ENCODE data around the gene APBB2.

APBB2 gene

DNA sequence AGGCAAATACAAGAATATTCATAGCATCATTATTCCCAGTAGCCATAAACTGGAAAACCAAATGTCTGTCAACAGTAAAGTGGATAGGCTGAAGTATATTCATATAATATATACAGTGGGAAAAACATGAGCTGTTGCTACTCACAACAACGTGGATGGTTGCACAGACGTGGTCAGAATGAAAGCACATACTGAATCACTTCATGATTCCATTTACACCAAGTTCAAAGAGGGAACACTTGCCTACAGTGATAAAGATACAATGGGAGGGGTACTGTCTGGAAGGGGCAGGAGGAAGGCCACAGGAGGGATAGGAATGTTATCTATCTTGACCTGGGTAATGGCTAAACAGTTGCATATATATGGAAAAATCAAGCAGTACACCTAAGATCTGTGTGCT lies 25.3 kb downstream of the APBB2 start:
- DNase-seq (ENCODE audit: low read depth): no peak

DNA sequence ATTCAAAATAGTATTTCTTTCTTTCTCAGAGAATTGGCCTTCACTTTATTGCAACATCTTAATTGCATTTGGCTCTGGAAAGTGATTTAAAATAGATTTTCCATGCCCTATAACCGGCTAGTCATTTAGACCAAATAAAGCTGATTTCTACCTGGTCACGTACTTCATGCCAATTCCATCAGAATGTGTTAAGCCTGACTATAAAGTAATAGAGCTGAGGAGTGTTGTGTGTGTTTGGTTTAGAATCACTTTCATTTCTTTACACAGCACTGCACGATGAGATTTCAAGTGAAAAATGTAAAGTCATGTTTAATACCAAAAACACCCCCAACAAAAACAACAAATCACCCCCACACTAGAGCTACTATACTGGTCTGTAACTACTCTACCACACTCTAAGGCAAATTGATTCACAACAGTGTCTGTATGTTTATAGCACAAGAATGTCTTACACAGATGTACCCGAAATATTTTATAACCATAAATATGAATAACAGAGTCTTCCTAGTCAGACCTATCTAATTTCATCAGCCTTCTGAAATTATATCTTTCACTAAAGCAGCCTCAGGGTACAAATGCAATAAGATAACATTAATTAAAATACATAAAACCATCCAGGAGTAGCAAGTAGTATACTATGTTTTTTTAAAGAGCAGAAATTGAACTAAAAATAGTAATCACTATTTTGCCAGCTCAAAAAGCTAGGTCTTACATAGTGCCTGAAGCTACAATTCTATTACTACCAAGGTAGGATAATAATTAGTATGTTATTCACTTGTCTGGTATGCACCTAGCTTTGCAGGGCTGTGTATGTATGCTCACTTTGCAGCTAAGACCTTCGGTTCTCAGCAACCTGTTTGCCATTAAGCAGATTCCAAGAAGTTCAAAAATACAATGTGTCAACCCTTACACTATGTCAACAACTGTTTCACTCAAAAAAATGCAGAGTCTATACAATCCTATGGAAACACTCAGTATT lies 28.4 kb downstream of the APBB2 start:
- DNase-seq (ENCODE audit: low read depth): no peak

DNA sequence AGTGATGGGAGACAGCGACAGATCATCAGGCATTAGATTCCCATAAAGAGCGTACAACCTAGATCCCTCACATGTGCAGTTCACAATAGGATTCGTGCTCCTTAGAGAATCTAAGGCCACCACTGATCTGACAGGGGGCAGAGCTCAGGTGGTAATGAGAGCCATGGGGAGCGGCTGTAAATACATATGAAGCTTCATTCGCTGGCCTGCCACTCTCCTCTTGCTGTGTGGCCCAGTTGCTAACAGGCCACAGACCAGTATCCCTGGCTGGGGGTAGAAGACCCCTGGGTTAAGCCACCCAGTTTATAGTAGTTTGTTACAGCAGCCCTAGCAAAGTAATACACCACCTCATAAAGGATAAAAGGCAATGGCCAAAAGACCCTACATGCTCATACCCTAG lies 30.3 kb downstream of the APBB2 start:
- no peak for DNase-seq (ENCODE audit: low read depth)

DNA sequence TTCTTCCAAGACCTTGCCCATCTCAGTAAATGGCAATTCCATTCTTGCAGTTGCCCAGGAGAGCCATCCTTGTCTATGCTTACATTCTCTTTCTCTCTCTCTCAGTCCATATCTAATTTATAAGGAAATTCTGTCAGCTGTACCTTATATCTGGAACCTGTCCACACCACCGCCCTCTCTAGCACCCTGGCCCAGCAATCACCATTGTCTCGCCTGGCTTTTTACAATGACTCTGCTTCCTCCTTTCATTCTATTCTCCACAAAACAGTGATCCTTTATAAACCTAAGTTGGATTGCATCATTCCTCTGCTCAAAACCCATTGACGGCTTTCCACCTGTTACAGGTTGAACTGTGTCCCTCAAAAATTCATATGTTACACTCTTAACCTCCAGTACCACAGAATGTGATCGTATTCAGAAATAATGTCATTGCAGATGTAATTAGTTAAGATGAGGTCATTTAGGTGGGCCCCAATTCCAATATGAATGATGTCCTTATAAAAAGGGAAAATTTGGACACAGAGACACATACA lies 31.3 kb downstream of the APBB2 start:
- DNase-seq (ENCODE audit: low read depth): no peak

DNA sequence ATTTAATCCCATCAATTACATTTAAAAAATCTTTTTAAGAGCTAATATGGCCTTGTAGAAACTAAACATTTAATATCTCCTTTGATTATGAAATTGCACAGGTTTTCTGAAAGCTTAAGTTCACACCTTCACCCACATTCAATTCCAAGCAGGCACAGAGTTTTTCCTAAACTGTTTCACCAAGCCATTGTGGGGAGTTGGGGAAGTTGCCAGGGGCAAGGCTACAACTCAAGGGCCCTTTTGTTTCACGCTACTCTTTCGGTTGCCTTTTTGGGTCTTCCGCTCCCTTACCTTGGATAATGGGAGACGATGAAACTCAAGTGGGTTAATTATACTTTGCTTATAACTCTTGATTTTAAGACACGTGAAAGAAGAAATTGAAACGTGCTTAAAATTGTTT lies 33.3 kb downstream of the APBB2 start:
- DNase-seq (ENCODE audit: low read depth): no peak

DNA sequence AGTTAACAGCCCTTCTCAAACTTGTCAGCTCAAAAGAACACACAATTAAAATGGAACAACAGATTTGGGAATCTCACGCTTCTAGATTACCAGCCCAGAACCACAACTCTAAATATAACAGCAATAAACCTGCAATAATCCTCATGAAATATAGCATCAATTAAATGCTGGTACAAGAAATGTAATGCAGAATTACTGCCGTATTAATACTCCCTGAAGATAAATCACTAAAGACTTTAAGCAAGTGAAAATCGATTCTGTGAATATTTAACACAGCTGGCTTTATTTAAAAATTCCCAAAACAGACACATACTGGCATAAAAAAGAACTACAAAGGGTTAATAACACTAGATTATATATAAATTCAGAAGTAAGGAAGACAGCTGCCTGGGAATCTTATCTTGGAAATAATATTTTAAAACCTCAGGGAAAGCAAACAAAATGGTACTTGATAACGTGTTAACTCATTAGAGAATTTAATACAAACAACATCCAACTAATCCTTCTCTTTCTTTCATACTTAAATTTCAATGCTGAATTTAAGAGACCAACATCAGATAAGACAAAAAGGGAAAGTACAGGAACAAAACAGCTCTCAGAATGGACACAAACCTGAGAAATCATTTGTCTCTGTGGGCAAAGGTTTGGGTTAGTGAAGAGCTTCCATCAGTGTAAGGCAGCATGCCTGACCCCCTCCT lies 34.7 kb downstream of the APBB2 start:
- DNase-seq (ENCODE audit: low read depth): no peak

DNA sequence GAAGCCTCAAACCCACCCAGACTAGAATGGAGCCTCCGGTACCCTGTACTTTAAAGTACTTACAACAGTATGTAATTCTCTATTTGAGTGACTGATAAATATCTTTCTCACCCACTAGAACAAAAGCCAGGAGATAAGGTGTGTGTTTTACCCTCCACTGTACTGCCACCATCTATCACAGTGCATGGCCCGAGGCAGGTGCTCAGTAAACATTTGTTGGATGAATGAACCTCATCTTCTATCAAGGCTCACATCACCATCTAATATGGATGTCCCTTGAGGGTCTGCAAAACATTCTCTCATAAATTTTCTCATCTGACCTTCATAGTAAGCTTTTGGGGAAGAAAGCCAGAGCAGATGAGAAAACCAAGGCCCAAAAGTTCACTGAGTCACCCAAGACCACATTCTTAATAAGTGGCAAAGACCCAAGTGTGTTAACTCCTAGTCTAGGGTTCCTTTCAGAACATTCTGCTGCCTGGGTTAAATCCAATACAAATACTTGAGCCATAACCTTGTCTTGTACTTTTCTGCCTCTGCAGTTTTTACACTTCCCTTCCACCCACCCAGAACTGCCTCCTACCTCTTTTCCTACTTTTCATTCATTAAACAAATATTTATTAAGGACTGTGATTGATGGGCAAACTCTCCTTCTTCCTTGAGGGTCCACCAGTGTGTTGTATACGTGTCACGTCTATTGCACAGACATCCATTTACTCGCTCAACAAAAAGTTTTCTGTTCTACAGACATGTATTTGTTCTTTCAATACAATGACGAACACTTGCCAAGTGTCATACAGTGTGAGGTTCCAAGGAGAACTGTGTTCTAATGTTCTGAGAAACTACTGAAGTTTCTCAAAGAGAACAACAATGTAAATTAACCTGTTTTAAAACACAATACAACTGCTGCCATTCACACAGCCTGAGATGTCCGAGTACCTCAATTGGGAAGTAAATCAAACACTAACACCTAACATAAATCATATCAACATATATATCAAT lies 35.7 kb downstream of the APBB2 start:
- no peak for DNase-seq (ENCODE audit: low read depth)

DNA sequence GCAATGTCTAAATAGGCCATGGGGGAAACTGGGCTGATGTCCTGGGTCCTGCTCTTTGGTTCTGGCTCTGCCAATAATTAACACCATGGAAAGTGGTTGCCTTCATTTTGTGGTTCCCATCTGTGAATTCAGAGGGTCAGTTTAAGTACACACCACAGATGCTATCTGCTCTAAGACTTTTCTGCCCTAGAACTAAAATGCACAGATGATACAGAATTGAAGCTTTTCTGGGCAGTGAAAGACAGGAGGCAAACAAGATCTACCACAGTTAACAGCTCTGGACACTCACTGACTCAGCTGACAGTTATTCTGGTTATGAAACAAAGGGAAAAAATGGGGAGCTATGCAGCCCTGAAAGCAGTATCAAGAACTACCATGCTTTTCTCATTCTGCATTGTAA lies 37.3 kb downstream of the APBB2 start:
- no peak for DNase-seq (ENCODE audit: low read depth)

DNA sequence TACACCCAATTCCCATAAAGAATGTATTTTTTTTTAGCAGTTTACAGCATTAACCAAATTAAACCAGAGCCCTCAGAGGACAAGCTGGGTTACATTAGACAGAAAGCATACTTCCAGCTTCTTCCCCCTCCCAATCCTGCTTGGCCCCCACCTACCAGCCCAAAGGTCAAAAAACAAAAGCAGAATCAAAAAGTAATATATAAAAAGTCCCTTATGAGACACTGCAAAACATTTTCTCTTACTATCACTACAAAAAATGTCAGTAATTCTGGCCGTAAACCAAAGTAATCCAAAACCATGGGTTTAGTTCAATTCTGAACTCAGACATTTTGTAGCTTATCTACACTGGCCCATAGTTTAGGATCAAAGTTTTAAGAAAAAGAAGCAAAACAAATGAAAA lies 38.0 kb downstream of the APBB2 start:
- no peak for DNase-seq (ENCODE audit: low read depth)

DNA sequence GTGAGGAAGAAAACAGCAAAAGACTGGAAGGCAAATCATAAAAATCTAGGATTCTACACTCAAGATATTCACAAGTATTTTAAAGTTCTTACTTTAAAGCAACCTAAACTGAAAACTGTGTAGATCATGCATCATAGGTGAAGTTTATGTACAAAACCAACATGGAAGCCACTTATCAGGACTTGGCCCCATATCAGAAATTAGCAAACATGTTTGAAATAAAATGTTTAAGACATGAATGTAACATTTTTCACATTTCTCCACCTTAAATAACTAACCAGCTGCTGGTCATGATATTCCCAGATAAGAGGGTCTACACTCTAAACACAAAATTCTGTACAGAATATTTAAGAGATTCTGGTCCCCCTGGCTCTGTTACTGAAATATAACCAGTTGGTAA lies 38.5 kb downstream of the APBB2 start:
- no peak for DNase-seq (ENCODE audit: low read depth)

DNA sequence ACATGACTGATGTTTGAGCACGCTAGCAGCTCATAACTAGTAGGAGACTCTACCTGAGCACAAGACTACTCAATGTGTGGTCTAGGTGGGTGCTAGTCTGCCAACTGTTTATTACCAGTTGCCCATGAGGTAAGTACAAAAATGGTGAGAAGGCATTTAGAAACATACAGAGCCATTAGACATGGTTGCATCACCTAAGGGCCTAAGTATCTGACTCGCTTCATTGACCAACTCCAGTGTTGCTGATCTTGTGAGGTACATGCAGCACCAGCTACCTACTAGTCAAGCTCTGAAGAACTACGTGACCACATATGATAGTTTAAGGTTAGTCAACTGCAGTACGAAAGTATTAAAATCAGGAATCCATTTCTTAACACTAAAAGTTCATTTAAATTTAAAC lies 39.9 kb downstream of the APBB2 start:
- DNase-seq (ENCODE audit: low read depth): no peak

DNA sequence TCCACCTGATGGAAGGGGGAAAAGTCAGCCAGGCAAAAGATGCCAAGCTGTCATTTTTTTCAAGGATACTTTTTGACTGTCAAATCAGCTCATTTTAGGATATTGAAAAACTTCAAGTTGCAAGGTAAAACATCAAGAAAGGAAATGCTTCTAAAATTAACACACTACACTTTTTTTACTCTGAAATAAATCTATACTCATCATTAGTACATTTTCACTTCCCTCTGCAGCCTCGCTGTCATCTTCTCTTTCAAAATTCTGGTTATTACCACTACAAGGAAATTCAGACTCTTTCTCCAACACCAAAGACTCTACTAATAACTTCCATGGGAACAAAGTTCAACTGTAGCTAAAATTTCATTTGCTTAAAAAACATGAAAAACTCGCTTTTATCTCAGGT lies 41.6 kb downstream of the APBB2 start:
- DNase-seq (ENCODE audit: low read depth): no peak

DNA sequence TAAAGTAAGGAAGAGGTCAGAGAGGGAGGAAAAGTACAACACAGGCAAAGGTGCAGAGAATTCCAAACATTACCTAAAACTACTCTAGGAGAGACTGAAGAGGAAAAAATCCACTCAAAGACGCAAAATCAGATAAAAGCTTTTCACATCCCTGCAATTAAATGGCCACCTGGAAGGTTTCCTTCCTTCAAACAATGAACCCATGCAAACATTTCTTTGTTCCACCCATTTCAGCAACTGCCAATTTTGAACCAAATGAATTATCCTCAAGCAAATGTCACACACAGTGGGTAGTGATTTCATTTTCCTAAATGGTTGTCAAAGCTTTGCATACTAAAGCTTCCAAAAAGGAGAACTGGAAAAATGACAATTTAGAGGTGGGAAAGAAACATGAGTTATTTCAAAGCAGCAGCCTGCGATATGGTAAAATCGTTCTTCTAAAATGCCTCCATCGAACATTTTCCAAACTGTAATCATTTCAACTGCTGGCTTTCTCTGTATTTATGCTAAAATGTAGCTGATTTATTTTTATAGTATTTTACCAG lies 45.0 kb downstream of the APBB2 start:
- no peak for DNase-seq (ENCODE audit: low read depth)

DNA sequence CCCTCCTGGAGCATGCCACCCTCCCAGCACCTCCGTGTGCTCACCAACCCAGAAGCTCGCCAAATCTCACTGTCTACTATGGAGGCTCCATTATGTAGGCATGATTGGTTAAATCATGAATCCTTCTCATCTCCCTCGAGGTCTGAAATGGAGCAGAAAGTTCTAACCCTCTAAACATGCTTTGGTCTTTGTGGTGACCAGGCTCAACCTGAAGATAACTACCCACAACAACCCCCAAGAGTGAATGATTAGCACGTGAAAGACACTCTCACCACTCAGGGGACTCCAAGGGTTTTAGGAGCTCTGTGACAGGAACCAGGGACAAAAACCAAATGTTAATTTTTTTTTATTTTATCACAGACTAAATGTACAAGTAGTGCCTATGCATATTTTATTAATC lies 47.2 kb downstream of the APBB2 start:
- DNase-seq (ENCODE audit: low read depth): no peak

DNA sequence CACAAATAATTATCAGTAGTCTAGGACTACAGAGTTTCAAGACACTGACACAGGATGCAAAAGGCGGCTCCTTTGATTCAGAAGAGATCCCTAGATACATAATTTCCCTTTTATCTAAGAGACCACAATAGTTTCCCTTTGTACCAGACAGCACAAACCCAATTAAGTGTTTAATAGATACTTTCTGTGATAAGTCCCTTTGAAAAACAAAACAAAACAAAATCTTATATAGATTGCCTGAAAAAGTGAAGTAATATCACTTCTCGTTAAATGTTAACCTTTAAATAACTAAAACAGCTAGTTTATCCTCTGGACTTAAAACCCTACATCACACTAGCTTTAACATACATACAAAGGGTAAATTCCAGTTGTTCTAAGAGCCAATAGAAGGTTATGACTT lies 49.9 kb downstream of the APBB2 start:
- DNase-seq (ENCODE audit: low read depth): no peak

DNA sequence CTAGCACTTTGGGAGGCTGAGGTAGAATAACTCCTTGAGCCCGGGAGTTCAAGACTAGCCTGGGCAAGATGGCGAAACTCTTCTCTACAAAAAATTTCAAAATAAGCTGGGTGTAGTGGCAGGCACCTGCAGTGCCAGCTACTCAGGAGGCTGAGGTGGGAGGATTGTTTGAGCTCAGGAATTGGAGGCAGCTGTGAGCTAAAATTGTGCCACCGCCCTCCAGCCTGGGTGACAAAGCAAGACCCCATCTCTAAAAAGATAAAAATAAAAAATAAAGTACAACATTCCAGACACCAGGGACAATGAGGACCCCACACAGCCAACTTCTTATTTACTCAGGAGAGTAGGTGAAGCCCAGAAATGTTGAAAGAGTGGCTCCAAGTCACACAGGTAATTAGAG lies 53.0 kb downstream of the APBB2 start:
- no peak for DNase-seq (ENCODE audit: low read depth)

DNA sequence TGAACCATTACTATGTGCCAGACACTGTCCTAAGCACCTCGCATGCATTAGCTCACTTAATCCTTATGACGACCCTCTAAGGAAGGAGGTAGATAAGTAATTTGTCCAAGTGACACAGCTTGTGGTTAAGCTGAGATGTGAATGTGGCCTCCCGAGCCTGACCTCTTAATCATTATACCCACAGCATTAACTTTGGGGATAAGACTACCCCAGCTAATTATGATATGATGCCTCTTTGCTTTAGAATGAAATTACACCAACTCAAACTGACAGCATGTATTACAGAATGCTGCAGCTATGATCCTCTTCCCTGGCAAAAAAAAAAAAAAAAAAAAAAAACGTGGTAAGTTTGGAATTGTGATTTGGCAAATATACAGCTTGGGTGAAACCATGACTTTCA lies 53.5 kb downstream of the APBB2 start:
- no peak for DNase-seq (ENCODE audit: low read depth)

DNA sequence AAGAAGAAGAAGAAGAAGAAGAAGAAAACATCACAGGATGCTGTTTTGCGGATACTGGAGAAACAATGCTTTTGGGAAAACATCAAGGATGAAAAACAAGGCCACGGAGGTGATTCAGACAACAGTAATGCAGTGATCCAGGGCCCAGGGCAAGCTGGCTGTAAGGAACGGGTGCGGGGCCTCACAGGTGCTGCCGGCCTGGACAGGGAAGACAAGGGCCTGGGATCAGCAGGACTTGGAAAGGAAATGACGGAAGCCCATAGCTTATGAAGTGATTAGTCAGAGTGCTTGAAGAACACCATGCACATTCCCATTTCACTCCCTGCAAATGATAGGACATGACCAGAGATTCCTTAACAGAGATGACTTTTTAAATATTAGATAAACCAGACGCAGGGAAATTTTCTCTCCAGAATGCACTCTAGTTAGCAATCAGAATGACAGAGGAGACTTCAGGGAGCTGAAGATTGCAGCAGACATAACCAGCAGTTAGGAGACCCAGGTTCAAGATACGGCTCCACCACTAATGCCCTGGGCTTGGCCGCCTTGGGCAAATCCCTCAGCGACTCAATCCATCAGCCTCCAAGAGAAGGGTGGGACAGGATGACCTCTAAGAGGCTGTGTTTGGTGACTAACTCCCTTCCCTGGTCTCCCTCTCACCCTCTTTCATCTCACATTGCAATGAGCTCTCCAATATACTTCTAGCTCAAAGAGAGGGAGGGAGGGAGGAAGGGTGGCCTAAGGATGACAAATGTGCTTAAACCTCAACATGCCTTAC lies 54.1 kb downstream of the APBB2 start:
- DNase-seq (ENCODE audit: low read depth): no peak

DNA sequence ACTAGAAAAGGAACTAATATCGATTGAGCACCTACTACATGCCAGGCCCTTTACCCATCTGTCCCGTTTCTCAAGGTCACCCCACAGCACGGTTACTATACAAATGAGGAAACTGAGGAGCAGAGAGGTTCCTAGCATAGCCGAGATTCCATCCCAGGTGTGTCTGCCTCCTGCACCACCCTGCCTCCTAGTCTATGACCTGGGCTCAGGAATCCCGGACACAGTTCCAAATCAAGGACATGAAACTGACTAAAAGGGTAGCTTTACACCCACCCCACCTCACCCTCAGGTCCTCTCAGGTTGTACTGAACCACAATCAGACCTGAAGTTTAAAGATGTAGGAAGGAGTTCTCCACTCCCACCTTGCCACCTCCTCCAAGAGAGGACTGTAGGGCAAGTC lies 55.6 kb downstream of the APBB2 start:
- DNase-seq (ENCODE audit: low read depth): no peak

DNA sequence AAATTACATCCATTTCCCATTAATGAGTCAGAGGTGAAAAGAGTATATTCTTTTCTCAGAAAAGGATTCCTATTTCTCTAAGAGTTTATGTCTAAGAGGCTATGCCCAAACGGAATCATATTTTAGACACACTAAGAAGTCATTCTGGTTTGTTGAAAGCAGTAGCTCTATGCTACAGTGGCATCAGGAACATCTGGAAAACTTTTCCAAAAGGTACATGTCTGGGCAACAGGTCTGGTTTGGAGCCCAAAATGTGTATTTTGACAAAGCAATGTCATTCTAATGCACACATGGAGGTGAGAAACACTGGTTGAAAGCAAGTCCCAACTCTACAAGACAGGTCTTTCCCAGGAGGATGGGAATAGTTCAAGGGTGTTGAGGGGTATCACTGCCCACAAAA lies 56.1 kb downstream of the APBB2 start:
- no peak for DNase-seq (ENCODE audit: low read depth)

DNA sequence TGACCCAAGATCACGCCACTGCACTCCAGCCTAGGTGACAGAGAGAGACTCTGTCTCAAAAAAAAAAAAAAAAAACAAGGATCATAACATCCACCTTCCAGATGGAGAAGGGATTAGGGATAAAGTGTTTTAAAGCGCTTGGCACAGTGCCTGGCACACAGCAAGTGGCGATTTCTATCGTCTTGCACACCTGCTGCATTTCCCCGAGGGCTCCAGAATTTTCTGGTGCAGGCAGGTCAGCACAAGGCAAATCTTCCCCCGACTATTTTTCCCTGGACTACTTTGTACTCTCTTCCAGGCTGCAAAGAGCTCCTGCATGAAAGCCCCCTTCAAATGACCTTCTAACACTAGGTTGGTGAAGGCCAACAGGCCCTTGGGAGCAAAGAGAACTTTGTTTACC lies 57.3 kb downstream of the APBB2 start:
- no peak for DNase-seq (ENCODE audit: low read depth)

Data from activated T-cell treated with anti-CD3 and anti-CD28 coated beads for 24 hours (primary cell).